GM23338 (cell line): ENCODE results near the gene KAZN. TPM values are rescaled to one million over a fixed set of nuclear protein-coding genes. Genes with fewer than 3 reads are reported as not detected.

ENCODE experiments used
- ATAC-seq: fragments of 200-7000 bp; cut with Tn5 transposase; 3 replicates; pipeline ENCODE4 v1.9.1; 2020
- DNase-seq: peaks from one replicate; pipeline ENCODE4 v3.0.0-alpha.2; 2015; ENCODE audit warnings: low spot score
- H2AFZ ChIP-seq: fragments of 200-600 bp; sonication (generic); 2 replicates; pipeline ENCODE4 v1.8.0; 2016; ENCODE audit warnings: antibody characterized with exemption, mild to moderate bottlenecking, moderate library complexity
- H3F3A ChIP-seq: fragments of 200-600 bp; sonication (generic); replicated peaks from 2 replicates; pipeline ENCODE4 v1.8.0; 2017; ENCODE audit warnings: antibody characterized with exemption, mixed run types, low read depth
- H3K27ac ChIP-seq: fragments of 200-600 bp; sonication (generic); 2 replicates; pipeline ENCODE4 v1.6.1; 2016; ENCODE audit warnings: low read depth
- H3K27me3 ChIP-seq: fragments of 200-600 bp; sonication (generic); 2 replicates; pipeline ENCODE4 v1.8.0; 2016; ENCODE audit warnings: mild to moderate bottlenecking, mixed run types, moderate library complexity; ENCODE audit not compliant: insufficient read depth
- H3K36me3 ChIP-seq: fragments of 200-600 bp; sonication (generic); 2 replicates; pipeline ENCODE4 v1.8.0; 2016; ENCODE audit warnings: mild to moderate bottlenecking; ENCODE audit not compliant: insufficient read depth
- H3K4me1 ChIP-seq: fragments of 200-600 bp; sonication (generic); 2 replicates; pipeline ENCODE4 v1.8.0; 2016; ENCODE audit warnings: mild to moderate bottlenecking, moderate library complexity; ENCODE audit not compliant: insufficient read depth
- H3K4me2 ChIP-seq: fragments of 200-600 bp; sonication (generic); 2 replicates; pipeline ENCODE4 v1.7.1; 2017; ENCODE audit warnings: mixed run types
- H3K4me3 ChIP-seq: fragments of 200-600 bp; sonication (generic); 2 replicates; pipeline ENCODE4 v1.6.1; 2016; ENCODE audit warnings: mixed run types
- H3K79me2 ChIP-seq: fragments of 200-600 bp; sonication (generic); replicated peaks from 2 replicates; pipeline ENCODE4 v1.8.0; 2017; ENCODE audit warnings: mild to moderate bottlenecking; ENCODE audit not compliant: insufficient read depth
- H3K9me2 ChIP-seq: fragments of 200-600 bp; sonication (generic); 2 replicates; pipeline ENCODE4 v1.8.0; 2017; ENCODE audit not compliant: insufficient read depth
- H4K20me1 ChIP-seq: fragments of 200-600 bp; sonication (generic); replicated peaks from 2 replicates; pipeline ENCODE4 v1.8.0; 2017; ENCODE audit warnings: mild to moderate bottlenecking; ENCODE audit not compliant: insufficient read depth
- H3K27ac Mint-ChIP-seq: 2 replicates; pipeline ENCODE4 v1.8.0; 2020; ENCODE audit warnings: inconsistent platforms, mild to moderate bottlenecking, moderate library complexity, mixed read lengths
- H3K27me3 Mint-ChIP-seq: 3 replicates; pipeline ENCODE4 v1.8.0; 2022; ENCODE audit warnings: low read depth, mild to moderate bottlenecking, moderate library complexity, mixed read lengths, inconsistent platforms; ENCODE audit not compliant: insufficient read depth, poor library complexity
- H3K36me3 Mint-ChIP-seq: 3 replicates; pipeline ENCODE4 v1.8.0; 2021; ENCODE audit warnings: low read depth, mild to moderate bottlenecking, inconsistent platforms, moderate library complexity, mixed read lengths
- H3K4me1 Mint-ChIP-seq: 3 replicates; pipeline ENCODE4 v1.8.0; 2020; ENCODE audit warnings: mild to moderate bottlenecking, inconsistent platforms, mixed read lengths
- H3K4me3 Mint-ChIP-seq: 3 replicates; pipeline ENCODE4 v1.8.0; 2021; ENCODE audit warnings: moderate library complexity, mild to moderate bottlenecking, inconsistent platforms, mixed read lengths
- H3K9me3 Mint-ChIP-seq: 3 replicates; pipeline ENCODE4 v1.8.0; 2020; ENCODE audit warnings: moderate library complexity, mild to moderate bottlenecking, inconsistent platforms, mixed read lengths
- ETS1 ChIP-seq: IDR thresholded peaks from 2 replicates; pipeline ENCODE4 v1.6.1; 2016; ENCODE audit warnings: antibody characterized with exemption
- EZH2 ChIP-seq: fragments of 200-600 bp; sonication (generic); IDR thresholded peaks from one replicate; pipeline ENCODE4 v1.8.0; 2017; ENCODE audit warnings: antibody characterized with exemption, mild to moderate bottlenecking, low read depth; ENCODE audit not compliant: unreplicated experiment
- JUNB ChIP-seq: IDR thresholded peaks from one replicate; pipeline ENCODE4 v1.6.1; 2016; ENCODE audit warnings: antibody characterized with exemption; ENCODE audit not compliant: unreplicated experiment
- NANOG ChIP-seq: IDR thresholded peaks from 2 replicates; pipeline ENCODE4 v1.6.1; 2016; ENCODE audit warnings: antibody characterized with exemption, borderline replicate concordance
- POLR2AphosphoS5 ChIP-seq: IDR thresholded peaks from 2 replicates; pipeline ENCODE4 v1.6.1; 2016; ENCODE audit warnings: antibody characterized with exemption, low read depth
- REST ChIP-seq: IDR thresholded peaks from one replicate; pipeline ENCODE4 v1.6.1; 2018; ENCODE audit warnings: antibody characterized with exemption; ENCODE audit not compliant: unreplicated experiment
- STAT1 ChIP-seq: IDR thresholded peaks from one replicate; pipeline ENCODE4 v1.6.1; 2016; ENCODE audit warnings: antibody characterized with exemption; ENCODE audit not compliant: unreplicated experiment
- ZNF114 ChIP-seq: fragments of 250-450 bp; sonication (Bioruptor Pico); IDR thresholded peaks from 2 replicates; pipeline ENCODE4 v1.5.0; 2020; ENCODE audit warnings: mild to moderate bottlenecking, moderate library complexity
- ZNF331 ChIP-seq: fragments of 250-450 bp; sonication (Bioruptor Pico); IDR thresholded peaks from 2 replicates; pipeline ENCODE4 v1.5.0; 2020; ENCODE audit warnings: low read depth, mild to moderate bottlenecking, moderate library complexity
- ZNF462 ChIP-seq: fragments of 250-450 bp; sonication (Bioruptor Pico); IDR thresholded peaks from 2 replicates; pipeline ENCODE4 v1.5.0; 2020; ENCODE audit warnings: mild to moderate bottlenecking, moderate library complexity
- polyA plus RNA-seq: library from polyadenylated mRNA; unstranded; fragments of >200 nt; fragmentation: Nextera tagmentation; extraction: Ambion mirVana; gene quantifications from 2 replicates; pipeline ENCODE4 v1.2.1, GENCODE V29; 2016
- total RNA-seq: library from RNA; depleted of rRNA; stranded (reverse); fragments of >200 nt; shearing (Covaris generic); gene quantifications from 2 replicates; pipeline ENCODE4 v1.2.3, GENCODE V29; 2014

Gene KAZN
- total and polyA plus RNA-seq, 2 experiments from 2014 or later = 9.9 to 15.0 TPM

- TF ChIP-seq REST (no peak), EZH2 (no peak), ZNF114 (CRISPR knock-in tag) (no peak)
These were observed 88.2 kb downstream of the KAZN start (continued) for GRCh38 chr1:14686701-14687100.

GRCh38 chr1:14687147-14687546, 88.7 kb downstream of the KAZN start:
- Histone ChIP-seq H3F3A (no peaks in the 10 kb centered on the region), H3K27ac (no peak overlapping the region), H3K27me3 (no peaks in the 10 kb centered on the region), H3K36me3 (no peaks in the 10 kb centered on the region), H3K4me1 (peaks cover 6% of the 10 kb centered on the region; the same call in 1 of the 2 replicates), H3K9me2 (no peaks in the 10 kb centered on the region), H2AFZ (no peak overlapping the region), H3K79me2 (peaks cover 15% of the 10 kb centered on the region), H4K20me1 (no peaks in the 10 kb centered on the region; the same call in none of the 2 replicates), H3K4me2 (no peak overlapping the region), H3K4me3 (no peak overlapping the region)
- Mint-ChIP-seq H3K4me1 (peaks cover 5% of the 10 kb centered on the region; the same call in 2 of the 3 replicates), H3K4me3 (no peak overlapping the region), H3K27ac (no peak overlapping the region), H3K36me3 (no peaks in the 10 kb centered on the region), H3K9me3 (peaks cover 3% of the 10 kb centered on the region; the same call in 2 of the 3 replicates), H3K27me3 (no peaks in the 10 kb centered on the region)
- DNase-seq (no peak), ATAC-seq (no peak)
- TF ChIP-seq EZH2 (no peak), JUNB (no peak), POLR2AphosphoS5 (no peak), ZNF331 (no peak), REST (no peak), ETS1 (no peak), STAT1 (no peak), ZNF462 (CRISPR knock-in tag) (no peak), ZNF114 (CRISPR knock-in tag) (no peak), NANOG (no peak)
